DND-41 (cell line): ENCODE measurements around the gene FAM3B.

Experiments
- ATAC-seq: fragments of 200-7000 bp; cut with Tn5 transposase; 3 replicates; pipeline ENCODE4 v1.9.1; 2021; ENCODE audit warnings: low read depth; ENCODE audit not compliant: insufficient read depth
- DNase-seq: peaks from one replicate; pipeline ENCODE4 v3.0.0-alpha.2; 2020
- H2AFZ ChIP-seq: 2 replicates; pipeline ENCODE4 v1.6.0; 2012; ENCODE audit warnings: low read depth, low read length
- H3K27ac ChIP-seq: 2 replicates; pipeline ENCODE4 v1.5.1; 2012; ENCODE audit warnings: low read length, inconsistent platforms
- H3K27me3 ChIP-seq: fragments of 200-600 bp; sonication (generic); 2 replicates; pipeline ENCODE4 v1.6.0; 2012; ENCODE audit warnings: low read length, mild to moderate bottlenecking, inconsistent platforms; ENCODE audit not compliant: insufficient read depth, poor library complexity
- H3K36me3 ChIP-seq: 2 replicates; pipeline ENCODE4 v1.5.1; 2012; ENCODE audit warnings: low read length, inconsistent platforms; ENCODE audit not compliant: insufficient read depth
- H3K4me1 ChIP-seq: 2 replicates; pipeline ENCODE4 v1.5.1; 2012; ENCODE audit warnings: mild to moderate bottlenecking, low read length; ENCODE audit not compliant: insufficient read depth
- H3K4me2 ChIP-seq: 2 replicates; pipeline ENCODE4 v1.6.0; 2012; ENCODE audit warnings: mild to moderate bottlenecking, moderate library complexity, low read length, inconsistent platforms; ENCODE audit not compliant: insufficient read depth
- H3K4me3 ChIP-seq, 2 experiments: fragments of 200-600 bp in 1 of 2; shearing (Covaris generic) in 1 of 2; 2 replicates each; pipeline ENCODE4 v1.5.1; 2012 to 2016; ENCODE audit warnings: inconsistent platforms in 2 of 2, low read length in 2 of 2, mild to moderate bottlenecking in 2 of 2, low read depth in 1 of 2, moderate library complexity in 1 of 2
- H3K79me2 ChIP-seq: 2 replicates; pipeline ENCODE4 v1.6.0; 2012; ENCODE audit warnings: low read length, inconsistent platforms; ENCODE audit not compliant: insufficient read depth
- H3K9ac ChIP-seq: 2 replicates; pipeline ENCODE4 v1.6.0; 2012; ENCODE audit warnings: low read depth, mild to moderate bottlenecking, inconsistent platforms, low read length, moderate library complexity
- H3K9me3 ChIP-seq: 2 replicates; pipeline ENCODE4 v1.5.1; 2012; ENCODE audit warnings: low read length, moderate library complexity, mild to moderate bottlenecking, inconsistent platforms; ENCODE audit not compliant: insufficient read depth, severe bottlenecking
- H4K20me1 ChIP-seq: 2 replicates; pipeline ENCODE4 v1.6.0; 2012; ENCODE audit warnings: low read length; ENCODE audit not compliant: insufficient read depth
- CTCF ChIP-seq: IDR thresholded peaks from 2 replicates; pipeline ENCODE4 v1.5.1; 2012; ENCODE audit warnings: borderline replicate concordance, low read length, moderate library complexity, mild to moderate bottlenecking; ENCODE audit not compliant: poor library complexity, severe bottlenecking; ENCODE audit errors: extremely low read depth
- EZH2 ChIP-seq: IDR thresholded peaks from 3 replicates; pipeline ENCODE4 v1.6.1; 2012; ENCODE audit warnings: borderline replicate concordance, low read depth, mild to moderate bottlenecking, moderate library complexity, low read length, inconsistent platforms; ENCODE audit not compliant: severe bottlenecking

The FAM3B gene

GRCh38 chr21:41399246-41399800, 82.7 kb downstream of the FAM3B start:
- H2AFZ ChIP-seq: no peak overlapping the region
- no peak overlapping the region for H3K9ac ChIP-seq
- TF ChIP-seq EZH2: no peak
- TF ChIP-seq CTCF: no peak
- H3K27ac ChIP-seq: no peak overlapping the region
- no peak overlapping the region for H3K4me3 ChIP-seq
- ATAC-seq (no peak), DNase-seq (no peak)
- no peaks in the 10 kb centered on the region for H3K27me3 ChIP-seq
- H3K79me2 ChIP-seq: no peaks in the 10 kb centered on the region
- no peaks in the 10 kb centered on the region for H3K9me3 ChIP-seq
- no peak overlapping the region for H3K4me2 ChIP-seq
- peaks cover 76% of the 10 kb centered on the region for H3K36me3 ChIP-seq
- no peaks in the 10 kb centered on the region for H3K4me1 ChIP-seq
- no peaks in the 10 kb centered on the region for H4K20me1 ChIP-seq

- H3K4me1 ChIP-seq: no peaks in the 10 kb centered on the region
- H3K9ac ChIP-seq: no peak overlapping the region
- no peaks in the 10 kb centered on the region for H3K27me3 ChIP-seq
- no peak for ATAC-seq
- H2AFZ ChIP-seq: no peak overlapping the region
- H4K20me1 ChIP-seq: no peaks in the 10 kb centered on the region
- H3K27ac ChIP-seq: no peak overlapping the region
- H3K4me2 ChIP-seq: no peak overlapping the region
- TF ChIP-seq CTCF: no peak
- no peak for TF ChIP-seq EZH2
- no peak overlapping the region for H3K4me3 ChIP-seq
- no peaks in the 10 kb centered on the region for H3K79me2 ChIP-seq
- H3K9me3 ChIP-seq: no peaks in the 10 kb centered on the region
- peaks cover 78% of the 10 kb centered on the region for H3K36me3 ChIP-seq
- DNase-seq: no peak
Measured at GRCh38 chr21:41402231-41402630, 85.6 kb downstream of the FAM3B start.

DNA sequence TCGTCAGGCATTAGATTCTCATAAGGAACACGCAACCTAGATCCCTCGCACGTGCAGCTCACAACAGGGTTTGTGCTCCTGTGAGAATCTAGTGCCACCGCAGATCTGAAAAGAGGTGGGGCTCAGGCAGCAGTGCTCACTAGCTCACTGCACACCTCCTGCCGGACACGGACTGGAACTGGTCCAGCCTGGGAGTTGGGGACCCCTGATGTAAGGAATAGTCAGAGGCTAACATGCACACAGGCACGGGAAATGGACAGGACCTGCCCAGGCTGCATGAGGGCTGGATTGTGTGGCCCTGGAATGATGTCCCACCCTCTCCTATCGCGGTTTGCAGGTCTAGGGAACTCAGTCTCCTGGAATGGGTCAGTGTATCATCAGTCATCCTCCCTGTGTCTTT, 86.2 kb downstream of the FAM3B start:
- Histone ChIP-seq H3K79me2 (no peaks in the 10 kb centered on the region), H3K36me3 (peaks cover 78% of the 10 kb centered on the region), H3K9me3 (no peaks in the 10 kb centered on the region), H3K27ac (no peak overlapping the region), H4K20me1 (no peaks in the 10 kb centered on the region), H3K4me2 (no peak overlapping the region), H3K9ac (no peak overlapping the region), H3K4me3 (no peak overlapping the region), H2AFZ (no peak overlapping the region), H3K4me1 (no peaks in the 10 kb centered on the region), H3K27me3 (no peaks in the 10 kb centered on the region)
- no peak for ATAC-seq
- TF ChIP-seq EZH2 (no peak), CTCF (no peak)
- no peak for DNase-seq

GRCh38 chr21:41403331-41403730, 86.7 kb downstream of the FAM3B start:
- Histone ChIP-seq H3K9me3 (no peaks in the 10 kb centered on the region), H3K4me3 (no peak overlapping the region), H4K20me1 (no peaks in the 10 kb centered on the region), H3K79me2 (no peaks in the 10 kb centered on the region), H3K4me2 (no peak overlapping the region), H3K9ac (no peak overlapping the region), H3K27ac (no peak overlapping the region), H2AFZ (no peak overlapping the region), H3K27me3 (no peaks in the 10 kb centered on the region), H3K4me1 (no peaks in the 10 kb centered on the region), H3K36me3 (peaks cover 81% of the 10 kb centered on the region)
- ATAC-seq: no peak
- TF ChIP-seq CTCF (no peak), EZH2 (no peak)
- no peak for DNase-seq
